WTC11 (cell line): ENCODE measurements around the gene CHST15. TPM values are rescaled to one million over a fixed set of nuclear protein-coding genes. Genes with fewer than 3 reads are reported as not detected.

Experiments
- ATAC-seq: fragments of 200-7000 bp; cut with Tn5 transposase; 2 replicates; pipeline ENCODE4 v1.10.0; 2021; ENCODE audit warnings: mild to moderate bottlenecking, moderate library complexity
- CTCF ChIA-PET: fragments of 300-600 bp; sonication (Branson Sonifier 250); formaldehyde crosslinking; loops from one replicate; lab custom pipeline; 2021; ENCODE audit warnings: antibody characterized with exemption; lab: Charles Lee
- POLR2A ChIA-PET: fragments of 350-600 bp; sonication (Branson Sonifier 250); formaldehyde crosslinking; loops from one replicate; lab custom pipeline; 2021; ENCODE audit warnings: antibody characterized with exemption; lab: Charles Lee
- DNase-seq: peaks from one replicate; pipeline ENCODE4 v3.0.0; 2021; ENCODE audit warnings: low spot score
- H3K27ac Mint-ChIP-seq: 2 replicates; pipeline ENCODE4 v1.8.0; 2021; ENCODE audit warnings: mixed read lengths
- H3K27me3 Mint-ChIP-seq: 2 replicates; pipeline ENCODE4 v1.8.0; 2021; ENCODE audit warnings: low read depth, mild to moderate bottlenecking, moderate library complexity, mixed read lengths
- H3K36me3 Mint-ChIP-seq: 2 replicates; pipeline ENCODE4 v1.8.0; 2021; ENCODE audit warnings: mixed read lengths
- H3K4me1 Mint-ChIP-seq: 2 replicates; pipeline ENCODE4 v1.8.0; 2022; ENCODE audit warnings: mixed read lengths
- H3K4me3 Mint-ChIP-seq: 2 replicates; pipeline ENCODE4 v1.8.0; 2021; ENCODE audit warnings: mild to moderate bottlenecking, moderate library complexity, mixed read lengths
- H3K9me3 Mint-ChIP-seq: 2 replicates; pipeline ENCODE4 v1.8.0; 2021; ENCODE audit warnings: mixed read lengths
- E2F1 ChIP-seq: sonication (generic); formaldehyde crosslinking; IDR thresholded peaks from 2 replicates; pipeline ENCODE4 v1.8.0; 2022; ENCODE audit warnings: mild to moderate bottlenecking, missing genetic modification reagents
- ELF4 ChIP-seq: sonication (generic); formaldehyde crosslinking; IDR thresholded peaks from 2 replicates; pipeline ENCODE4 v1.8.1; 2022; ENCODE audit warnings: low read depth, mild to moderate bottlenecking, moderate library complexity, missing genetic modification reagents
- FOXJ3 ChIP-seq: sonication (generic); formaldehyde crosslinking; IDR thresholded peaks from 2 replicates; pipeline ENCODE4 v1.9.0; 2021; ENCODE audit warnings: missing genetic modification reagents, mild to moderate bottlenecking, borderline replicate concordance
- FOXK1 ChIP-seq: sonication (generic); formaldehyde crosslinking; IDR thresholded peaks from 2 replicates; pipeline ENCODE4 v1.8.0; 2022; ENCODE audit warnings: mild to moderate bottlenecking, moderate library complexity, missing genetic modification reagents
- FOXP1 ChIP-seq: sonication (generic); formaldehyde crosslinking; IDR thresholded peaks from 2 replicates; pipeline ENCODE4 v1.8.0; 2022; ENCODE audit warnings: missing genetic modification reagents, mild to moderate bottlenecking, moderate library complexity, borderline replicate concordance
- GABPB1 ChIP-seq: sonication (generic); formaldehyde crosslinking; IDR thresholded peaks from 2 replicates; pipeline ENCODE4 v1.8.1; 2023; ENCODE audit warnings: mild to moderate bottlenecking, missing genetic modification reagents
- HMGXB4 ChIP-seq: sonication (generic); formaldehyde crosslinking; IDR thresholded peaks from 2 replicates; pipeline ENCODE4 v1.8.1; 2023; ENCODE audit warnings: mild to moderate bottlenecking, moderate library complexity, missing genetic modification reagents
- KAT7 ChIP-seq: sonication (generic); formaldehyde crosslinking; IDR thresholded peaks from 2 replicates; pipeline ENCODE4 v1.8.1; 2023; ENCODE audit warnings: missing genetic modification reagents, mild to moderate bottlenecking, borderline replicate concordance
- MAX ChIP-seq: sonication (generic); formaldehyde crosslinking; IDR thresholded peaks from 2 replicates; pipeline ENCODE4 v1.8.0; 2022; ENCODE audit warnings: mild to moderate bottlenecking, missing genetic modification reagents
- MLX ChIP-seq: sonication (generic); formaldehyde crosslinking; IDR thresholded peaks from 2 replicates; pipeline ENCODE4 v1.8.1; 2023; ENCODE audit warnings: mild to moderate bottlenecking, missing genetic modification reagents, moderate library complexity
- MXD4 ChIP-seq: fragments of 250-450 bp; sonication (Bioruptor Pico); IDR thresholded peaks from 2 replicates; pipeline ENCODE4 v1.8.0; 2021; ENCODE audit warnings: mild to moderate bottlenecking, moderate library complexity, borderline replicate concordance
- OVOL2 ChIP-seq: fragments of 250-450 bp; sonication (Bioruptor Pico); IDR thresholded peaks from 2 replicates; pipeline ENCODE4 v1.9.0; 2021; ENCODE audit warnings: mild to moderate bottlenecking, borderline replicate concordance
- SOX15 ChIP-seq: fragments of 250-450 bp; sonication (Bioruptor Pico); IDR thresholded peaks from 2 replicates; pipeline ENCODE4 v1.9.0; 2021; ENCODE audit warnings: mild to moderate bottlenecking
- TCF7 ChIP-seq: sonication (generic); formaldehyde crosslinking; IDR thresholded peaks from 2 replicates; pipeline ENCODE4 v1.8.0; 2022; ENCODE audit warnings: mild to moderate bottlenecking, low read depth, missing genetic modification reagents, moderate library complexity
- ZNF219 ChIP-seq: sonication (generic); formaldehyde crosslinking; IDR thresholded peaks from 2 replicates; pipeline ENCODE4 v1.8.0; 2023; ENCODE audit warnings: missing genetic modification reagents, mild to moderate bottlenecking, borderline replicate concordance
- total RNA-seq: library from RNA; stranded (reverse); gene quantifications from 3 replicates; pipeline ENCODE4 v1.2.3, GENCODE V29; 2021
- TF ChIP-seq, protein P1 (sequence below): fragments of 200-600 bp; IDR thresholded peaks from 2 replicates; pipeline ENCODE4 v1.8.0; 2022; ENCODE audit warnings: antibody characterized with exemption
- TF ChIP-seq, protein P2 (sequence below): sonication (generic); formaldehyde crosslinking; IDR thresholded peaks from 2 replicates; pipeline ENCODE4 v1.8.1; 2022; ENCODE audit warnings: missing genetic modification reagents, borderline replicate concordance
- TF ChIP-seq, protein P3 (sequence below): sonication (generic); formaldehyde crosslinking; IDR thresholded peaks from 2 replicates; pipeline ENCODE4 v1.8.0; 2023; ENCODE audit warnings: mild to moderate bottlenecking, missing genetic modification reagents

CHST15 gene
- total RNA-seq, 1 experiment from 2014 or later, result 10.7 TPM

- peaks cover 7% of the 10 kb centered on the region; the same call in 1 of the 2 replicates for H3K9me3 Mint-ChIP-seq
- H3K4me3 Mint-ChIP-seq, result no peak overlapping the region
- H3K4me1 Mint-ChIP-seq, result peaks cover 31% of the 10 kb centered on the region
- no peak overlapping the region for H3K27ac Mint-ChIP-seq
- DNase-seq (no peak), ATAC-seq (no peak)
- CTCF ChIA-PET, result interaction anchor here (0.6 to 1.9 kb wide), 3 partner anchors 90 to 943 kb away, joined by 3 to 7 read pairs (median 6); no protein-coding TSS in a partner anchor
- TF ChIP-seq, protein P1, sequence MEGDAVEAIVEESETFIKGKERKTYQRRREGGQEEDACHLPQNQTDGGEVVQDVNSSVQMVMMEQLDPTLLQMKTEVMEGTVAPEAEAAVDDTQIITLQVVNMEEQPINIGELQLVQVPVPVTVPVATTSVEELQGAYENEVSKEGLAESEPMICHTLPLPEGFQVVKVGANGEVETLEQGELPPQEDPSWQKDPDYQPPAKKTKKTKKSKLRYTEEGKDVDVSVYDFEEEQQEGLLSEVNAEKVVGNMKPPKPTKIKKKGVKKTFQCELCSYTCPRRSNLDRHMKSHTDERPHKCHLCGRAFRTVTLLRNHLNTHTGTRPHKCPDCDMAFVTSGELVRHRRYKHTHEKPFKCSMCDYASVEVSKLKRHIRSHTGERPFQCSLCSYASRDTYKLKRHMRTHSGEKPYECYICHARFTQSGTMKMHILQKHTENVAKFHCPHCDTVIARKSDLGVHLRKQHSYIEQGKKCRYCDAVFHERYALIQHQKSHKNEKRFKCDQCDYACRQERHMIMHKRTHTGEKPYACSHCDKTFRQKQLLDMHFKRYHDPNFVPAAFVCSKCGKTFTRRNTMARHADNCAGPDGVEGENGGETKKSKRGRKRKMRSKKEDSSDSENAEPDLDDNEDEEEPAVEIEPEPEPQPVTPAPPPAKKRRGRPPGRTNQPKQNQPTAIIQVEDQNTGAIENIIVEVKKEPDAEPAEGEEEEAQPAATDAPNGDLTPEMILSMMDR, result no peak
- TF ChIP-seq MXD4 (CRISPR knock-in tag), result no peak
- TF ChIP-seq, protein P2, sequence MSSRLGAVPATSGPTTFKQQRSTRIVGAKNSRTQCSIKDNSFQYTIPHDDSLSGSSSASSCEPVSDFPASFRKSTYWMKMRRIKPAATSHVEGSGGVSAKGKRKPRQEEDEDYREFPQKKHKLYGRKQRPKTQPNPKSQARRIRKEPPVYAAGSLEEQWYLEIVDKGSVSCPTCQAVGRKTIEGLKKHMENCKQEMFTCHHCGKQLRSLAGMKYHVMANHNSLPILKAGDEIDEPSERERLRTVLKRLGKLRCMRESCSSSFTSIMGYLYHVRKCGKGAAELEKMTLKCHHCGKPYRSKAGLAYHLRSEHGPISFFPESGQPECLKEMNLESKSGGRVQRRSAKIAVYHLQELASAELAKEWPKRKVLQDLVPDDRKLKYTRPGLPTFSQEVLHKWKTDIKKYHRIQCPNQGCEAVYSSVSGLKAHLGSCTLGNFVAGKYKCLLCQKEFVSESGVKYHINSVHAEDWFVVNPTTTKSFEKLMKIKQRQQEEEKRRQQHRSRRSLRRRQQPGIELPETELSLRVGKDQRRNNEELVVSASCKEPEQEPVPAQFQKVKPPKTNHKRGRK (CRISPR knock-in tag), result no peak
- TF ChIP-seq FOXJ3 (CRISPR knock-in tag), result no peak
- POLR2A ChIA-PET, result no interaction called here
- H3K36me3 Mint-ChIP-seq, result peaks cover 7% of the 10 kb centered on the region; the same call in 1 of the 2 replicates
- H3K27me3 Mint-ChIP-seq, result peaks cover 10% of the 10 kb centered on the region
These were observed 8.7 kb downstream of the CHST15 start for GRCh38 chr10:124084708-124085107.

GRCh38 chr10:124083740-124084397, 9.5 kb downstream of the CHST15 start:
- CTCF ChIA-PET, result interaction anchor here (0.6 to 1.9 kb wide), 3 partner anchors 9 to 942 kb away, joined by 3 to 7 read pairs (median 6); no protein-coding TSS in a partner anchor
- ATAC-seq, result no peak

More at GRCh38 chr10:124083740-124084397, 9.5 kb downstream of the CHST15 start:
- Mint-ChIP-seq H3K4me3 (no peak overlapping the region), H3K4me1 (peaks cover 34% of the 10 kb centered on the region), H3K27me3 (peaks cover 2% of the 10 kb centered on the region), H3K9me3 (peaks cover 7% of the 10 kb centered on the region; the same call in 1 of the 2 replicates), H3K27ac (no peak overlapping the region), H3K36me3 (peaks cover 7% of the 10 kb centered on the region; the same call in 1 of the 2 replicates)
- no peak for DNase-seq
- no peak for TF ChIP-seq OVOL2 (CRISPR knock-in tag)
- TF ChIP-seq ZNF219 (CRISPR knock-in tag), result no peak
- TF ChIP-seq ELF4 (CRISPR knock-in tag), result no peak
- no peak for TF ChIP-seq SOX15 (CRISPR knock-in tag)
- no peak for TF ChIP-seq TCF7 (CRISPR knock-in tag)
- no peak for TF ChIP-seq GABPB1 (CRISPR knock-in tag)
- TF ChIP-seq E2F1 (CRISPR knock-in tag), result no peak
- no peak for TF ChIP-seq FOXP1 (CRISPR knock-in tag)
- TF ChIP-seq, protein P1, result no peak
- TF ChIP-seq HMGXB4 (CRISPR knock-in tag), result no peak
- TF ChIP-seq KAT7, result no peak
- no peak for TF ChIP-seq FOXK1 (CRISPR knock-in tag)
- TF ChIP-seq MLX (CRISPR knock-in tag), result no peak
- TF ChIP-seq, protein P3, sequence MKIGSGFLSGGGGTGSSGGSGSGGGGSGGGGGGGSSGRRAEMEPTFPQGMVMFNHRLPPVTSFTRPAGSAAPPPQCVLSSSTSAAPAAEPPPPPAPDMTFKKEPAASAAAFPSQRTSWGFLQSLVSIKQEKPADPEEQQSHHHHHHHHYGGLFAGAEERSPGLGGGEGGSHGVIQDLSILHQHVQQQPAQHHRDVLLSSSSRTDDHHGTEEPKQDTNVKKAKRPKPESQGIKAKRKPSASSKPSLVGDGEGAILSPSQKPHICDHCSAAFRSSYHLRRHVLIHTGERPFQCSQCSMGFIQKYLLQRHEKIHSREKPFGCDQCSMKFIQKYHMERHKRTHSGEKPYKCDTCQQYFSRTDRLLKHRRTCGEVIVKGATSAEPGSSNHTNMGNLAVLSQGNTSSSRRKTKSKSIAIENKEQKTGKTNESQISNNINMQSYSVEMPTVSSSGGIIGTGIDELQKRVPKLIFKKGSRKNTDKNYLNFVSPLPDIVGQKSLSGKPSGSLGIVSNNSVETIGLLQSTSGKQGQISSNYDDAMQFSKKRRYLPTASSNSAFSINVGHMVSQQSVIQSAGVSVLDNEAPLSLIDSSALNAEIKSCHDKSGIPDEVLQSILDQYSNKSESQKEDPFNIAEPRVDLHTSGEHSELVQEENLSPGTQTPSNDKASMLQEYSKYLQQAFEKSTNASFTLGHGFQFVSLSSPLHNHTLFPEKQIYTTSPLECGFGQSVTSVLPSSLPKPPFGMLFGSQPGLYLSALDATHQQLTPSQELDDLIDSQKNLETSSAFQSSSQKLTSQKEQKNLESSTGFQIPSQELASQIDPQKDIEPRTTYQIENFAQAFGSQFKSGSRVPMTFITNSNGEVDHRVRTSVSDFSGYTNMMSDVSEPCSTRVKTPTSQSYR, result no peak
- TF ChIP-seq MAX (CRISPR knock-in tag), result no peak
- POLR2A ChIA-PET, result no interaction called here
